WTC11 (cell line): Measurements from ENCODE around the gene VEZT. TPM values are rescaled to one million over a fixed set of nuclear protein-coding genes. Genes with fewer than 3 reads are reported as not detected.
A peak's percentile ranks its signal among the peaks of the same experiment; 100 is the strongest.

ENCODE experiments used
- ATAC-seq: fragments of 200-7000 bp; cut with Tn5 transposase; 2 replicates; pipeline ENCODE4 v1.10.0; 2021; ENCODE audit warnings: mild to moderate bottlenecking, moderate library complexity
- CTCF ChIA-PET: fragments of 300-600 bp; sonication (Branson Sonifier 250); formaldehyde crosslinking; loops from one replicate; lab custom pipeline; 2021; ENCODE audit warnings: antibody characterized with exemption; lab: Charles Lee
- POLR2A ChIA-PET: fragments of 350-600 bp; sonication (Branson Sonifier 250); formaldehyde crosslinking; loops from one replicate; lab custom pipeline; 2021; ENCODE audit warnings: antibody characterized with exemption; lab: Charles Lee
- DNase-seq: peaks from one replicate; pipeline ENCODE4 v3.0.0; 2021; ENCODE audit warnings: low spot score
- H3K27ac Mint-ChIP-seq: 2 replicates; pipeline ENCODE4 v1.8.0; 2021; ENCODE audit warnings: mixed read lengths
- H3K27me3 Mint-ChIP-seq: 2 replicates; pipeline ENCODE4 v1.8.0; 2021; ENCODE audit warnings: low read depth, mild to moderate bottlenecking, moderate library complexity, mixed read lengths
- H3K36me3 Mint-ChIP-seq: 2 replicates; pipeline ENCODE4 v1.8.0; 2021; ENCODE audit warnings: mixed read lengths
- H3K4me1 Mint-ChIP-seq: 2 replicates; pipeline ENCODE4 v1.8.0; 2022; ENCODE audit warnings: mixed read lengths
- H3K4me3 Mint-ChIP-seq: 2 replicates; pipeline ENCODE4 v1.8.0; 2021; ENCODE audit warnings: mild to moderate bottlenecking, moderate library complexity, mixed read lengths
- H3K9me3 Mint-ChIP-seq: 2 replicates; pipeline ENCODE4 v1.8.0; 2021; ENCODE audit warnings: mixed read lengths
- CBFB ChIP-seq: sonication (generic); formaldehyde crosslinking; IDR thresholded peaks from 2 replicates; pipeline ENCODE4 v1.8.1; 2022; ENCODE audit warnings: mild to moderate bottlenecking, low read depth, missing genetic modification reagents
- CREB1 ChIP-seq: sonication (generic); formaldehyde crosslinking; IDR thresholded peaks from 2 replicates; pipeline ENCODE4 v1.8.0; 2023; ENCODE audit warnings: mild to moderate bottlenecking, missing genetic modification reagents
- CREM ChIP-seq: sonication (generic); formaldehyde crosslinking; IDR thresholded peaks from 2 replicates; pipeline ENCODE4 v1.8.1; 2022; ENCODE audit warnings: mild to moderate bottlenecking, missing genetic modification reagents, moderate library complexity
- EMX1 ChIP-seq: fragments of 250-450 bp; sonication (Bioruptor Pico); IDR thresholded peaks from 2 replicates; pipeline ENCODE4 v1.8.0; 2021; ENCODE audit warnings: mild to moderate bottlenecking
- FOXP1 ChIP-seq: sonication (generic); formaldehyde crosslinking; IDR thresholded peaks from 2 replicates; pipeline ENCODE4 v1.8.0; 2022; ENCODE audit warnings: missing genetic modification reagents, mild to moderate bottlenecking, moderate library complexity, borderline replicate concordance
- GABPB1 ChIP-seq: sonication (generic); formaldehyde crosslinking; IDR thresholded peaks from 2 replicates; pipeline ENCODE4 v1.8.1; 2023; ENCODE audit warnings: mild to moderate bottlenecking, missing genetic modification reagents
- HMGXB4 ChIP-seq: sonication (generic); formaldehyde crosslinking; IDR thresholded peaks from 2 replicates; pipeline ENCODE4 v1.8.1; 2023; ENCODE audit warnings: mild to moderate bottlenecking, moderate library complexity, missing genetic modification reagents
- NFYB ChIP-seq: sonication (generic); formaldehyde crosslinking; conservative IDR thresholded peaks from 2 replicates; pipeline ENCODE4 v1.8.0; 2022; ENCODE audit warnings: low read depth, missing genetic modification reagents
- NR1H2 ChIP-seq: sonication (generic); formaldehyde crosslinking; IDR thresholded peaks from 2 replicates; pipeline ENCODE4 v1.9.0; 2021; ENCODE audit warnings: mild to moderate bottlenecking, moderate library complexity, missing genetic modification reagents
- OVOL2 ChIP-seq: fragments of 250-450 bp; sonication (Bioruptor Pico); IDR thresholded peaks from 2 replicates; pipeline ENCODE4 v1.9.0; 2021; ENCODE audit warnings: mild to moderate bottlenecking, borderline replicate concordance
- PRRX2 ChIP-seq: fragments of 250-450 bp; sonication (Bioruptor Pico); IDR thresholded peaks from 2 replicates; pipeline ENCODE4 v1.8.0; 2021; ENCODE audit warnings: mild to moderate bottlenecking
- RORB ChIP-seq: fragments of 250-450 bp; sonication (Bioruptor Pico); IDR thresholded peaks from 2 replicates; pipeline ENCODE4 v1.9.0; 2021; ENCODE audit warnings: mild to moderate bottlenecking
- SMAD3 ChIP-seq: sonication (generic); formaldehyde crosslinking; IDR thresholded peaks from 2 replicates; pipeline ENCODE4 v1.8.0; 2022; ENCODE audit warnings: missing genetic modification reagents, mild to moderate bottlenecking, borderline replicate concordance
- TEAD1 ChIP-seq: sonication (generic); formaldehyde crosslinking; IDR thresholded peaks from 2 replicates; pipeline ENCODE4 v1.8.0; 2022; ENCODE audit warnings: mild to moderate bottlenecking, missing genetic modification reagents
- ZMAT4 ChIP-seq: fragments of 250-450 bp; sonication (Bioruptor Pico); IDR thresholded peaks from 2 replicates; pipeline ENCODE4 v1.9.0; 2021; ENCODE audit warnings: mild to moderate bottlenecking
- ZNF396 ChIP-seq: fragments of 250-450 bp; sonication (Bioruptor Pico); IDR thresholded peaks from 2 replicates; pipeline ENCODE4 v1.8.0; 2021; ENCODE audit warnings: mild to moderate bottlenecking, moderate library complexity, borderline replicate concordance
- ZNF416 ChIP-seq: fragments of 250-450 bp; sonication (Bioruptor Pico); IDR thresholded peaks from 2 replicates; pipeline ENCODE4 v1.9.0; 2021; ENCODE audit warnings: mild to moderate bottlenecking, inconsistent platforms
- total RNA-seq: library from RNA; stranded (reverse); gene quantifications from 3 replicates; pipeline ENCODE4 v1.2.3, GENCODE V29; 2021
- TF ChIP-seq, protein P1 (sequence below): sonication (generic); formaldehyde crosslinking; IDR thresholded peaks from 2 replicates; pipeline ENCODE4 v1.8.0; 2023; ENCODE audit warnings: missing genetic modification reagents, mild to moderate bottlenecking, borderline replicate concordance
- TF ChIP-seq, protein P2 (sequence below): fragments of 250-450 bp; sonication (Bioruptor Pico); conservative IDR thresholded peaks from 2 replicates; pipeline ENCODE4 v1.9.0; 2021; ENCODE audit warnings: mild to moderate bottlenecking
- TF ChIP-seq, protein P3 (sequence below): sonication (generic); formaldehyde crosslinking; conservative IDR thresholded peaks from 2 replicates; pipeline ENCODE4 v1.8.1; 2022; ENCODE audit warnings: mild to moderate bottlenecking, missing genetic modification reagents
- TF ChIP-seq, protein P4 (sequence below): fragments of 250-450 bp; sonication (Bioruptor Pico); IDR thresholded peaks from 2 replicates; pipeline ENCODE4 v1.8.0; 2021; ENCODE audit warnings: mild to moderate bottlenecking
- TF ChIP-seq, protein P5 (sequence below): fragments of 250-450 bp; sonication (Bioruptor Pico); IDR thresholded peaks from 2 replicates; pipeline ENCODE4 v1.9.0; 2021; ENCODE audit warnings: mild to moderate bottlenecking

VEZT gene
- total RNA-seq, 1 experiment from 2014 or later = 54.5 TPM

GRCh38 chr12:95205685-95206084, 11.9 kb upstream of the VEZT start (continued):
- TF ChIP-seq HMGXB4 (CRISPR knock-in tag) = no peak
- no peak for TF ChIP-seq NFYB

DNA sequence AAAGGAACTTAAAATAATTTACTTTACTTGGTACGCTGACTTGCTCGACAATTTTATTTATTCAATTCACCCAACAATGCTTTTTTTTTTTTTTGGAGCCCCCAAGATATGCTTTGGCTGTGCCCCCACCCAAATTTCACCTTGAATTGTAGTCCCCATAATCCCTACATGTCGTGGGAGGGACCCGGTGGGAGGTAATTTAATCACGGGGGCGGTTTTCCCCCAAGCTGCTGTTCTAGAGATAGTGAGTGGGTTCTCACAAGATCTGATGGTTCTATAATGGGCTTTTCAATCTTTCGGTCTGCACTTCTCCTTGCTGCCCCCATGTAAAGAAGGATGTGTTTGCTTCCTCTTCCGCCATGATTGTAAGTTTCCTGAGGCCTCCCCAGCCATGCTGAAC, 10.7 kb upstream of the VEZT start:
- ChIA-PET POLR2A (interaction anchor here (4.9 kb wide), 1 partner anchor 10 kb away, joined by 24 read pairs; the partner anchor contains the start of genes FGD6 and VEZT), CTCF (interaction anchor here (0.8 kb wide), 1 partner anchor 11 kb away, joined by 4 read pairs; the partner anchor contains the start of genes FGD6 and VEZT)
- no peaks in the 10 kb centered on the region for H3K27me3 Mint-ChIP-seq
- ATAC-seq (no peak), DNase-seq (no peak)
- H3K27ac Mint-ChIP-seq = peak overlapping the region; percentile 94
- peaks cover 15% of the 10 kb centered on the region for H3K36me3 Mint-ChIP-seq
- no peaks in the 10 kb centered on the region for H3K9me3 Mint-ChIP-seq
- H3K4me1 Mint-ChIP-seq = peaks cover 81% of the 10 kb centered on the region
- TF ChIP-seq, protein P1, sequence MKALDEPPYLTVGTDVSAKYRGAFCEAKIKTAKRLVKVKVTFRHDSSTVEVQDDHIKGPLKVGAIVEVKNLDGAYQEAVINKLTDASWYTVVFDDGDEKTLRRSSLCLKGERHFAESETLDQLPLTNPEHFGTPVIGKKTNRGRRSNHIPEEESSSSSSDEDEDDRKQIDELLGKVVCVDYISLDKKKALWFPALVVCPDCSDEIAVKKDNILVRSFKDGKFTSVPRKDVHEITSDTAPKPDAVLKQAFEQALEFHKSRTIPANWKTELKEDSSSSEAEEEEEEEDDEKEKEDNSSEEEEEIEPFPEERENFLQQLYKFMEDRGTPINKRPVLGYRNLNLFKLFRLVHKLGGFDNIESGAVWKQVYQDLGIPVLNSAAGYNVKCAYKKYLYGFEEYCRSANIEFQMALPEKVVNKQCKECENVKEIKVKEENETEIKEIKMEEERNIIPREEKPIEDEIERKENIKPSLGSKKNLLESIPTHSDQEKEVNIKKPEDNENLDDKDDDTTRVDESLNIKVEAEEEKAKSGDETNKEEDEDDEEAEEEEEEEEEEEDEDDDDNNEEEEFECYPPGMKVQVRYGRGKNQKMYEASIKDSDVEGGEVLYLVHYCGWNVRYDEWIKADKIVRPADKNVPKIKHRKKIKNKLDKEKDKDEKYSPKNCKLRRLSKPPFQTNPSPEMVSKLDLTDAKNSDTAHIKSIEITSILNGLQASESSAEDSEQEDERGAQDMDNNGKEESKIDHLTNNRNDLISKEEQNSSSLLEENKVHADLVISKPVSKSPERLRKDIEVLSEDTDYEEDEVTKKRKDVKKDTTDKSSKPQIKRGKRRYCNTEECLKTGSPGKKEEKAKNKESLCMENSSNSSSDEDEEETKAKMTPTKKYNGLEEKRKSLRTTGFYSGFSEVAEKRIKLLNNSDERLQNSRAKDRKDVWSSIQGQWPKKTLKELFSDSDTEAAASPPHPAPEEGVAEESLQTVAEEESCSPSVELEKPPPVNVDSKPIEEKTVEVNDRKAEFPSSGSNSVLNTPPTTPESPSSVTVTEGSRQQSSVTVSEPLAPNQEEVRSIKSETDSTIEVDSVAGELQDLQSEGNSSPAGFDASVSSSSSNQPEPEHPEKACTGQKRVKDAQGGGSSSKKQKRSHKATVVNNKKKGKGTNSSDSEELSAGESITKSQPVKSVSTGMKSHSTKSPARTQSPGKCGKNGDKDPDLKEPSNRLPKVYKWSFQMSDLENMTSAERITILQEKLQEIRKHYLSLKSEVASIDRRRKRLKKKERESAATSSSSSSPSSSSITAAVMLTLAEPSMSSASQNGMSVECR (CRISPR knock-in tag) = no peak
- TF ChIP-seq ZMAT4 (CRISPR knock-in tag) = no peak
- TF ChIP-seq FOXP1 (CRISPR knock-in tag) = no peak
- TF ChIP-seq, protein P2, sequence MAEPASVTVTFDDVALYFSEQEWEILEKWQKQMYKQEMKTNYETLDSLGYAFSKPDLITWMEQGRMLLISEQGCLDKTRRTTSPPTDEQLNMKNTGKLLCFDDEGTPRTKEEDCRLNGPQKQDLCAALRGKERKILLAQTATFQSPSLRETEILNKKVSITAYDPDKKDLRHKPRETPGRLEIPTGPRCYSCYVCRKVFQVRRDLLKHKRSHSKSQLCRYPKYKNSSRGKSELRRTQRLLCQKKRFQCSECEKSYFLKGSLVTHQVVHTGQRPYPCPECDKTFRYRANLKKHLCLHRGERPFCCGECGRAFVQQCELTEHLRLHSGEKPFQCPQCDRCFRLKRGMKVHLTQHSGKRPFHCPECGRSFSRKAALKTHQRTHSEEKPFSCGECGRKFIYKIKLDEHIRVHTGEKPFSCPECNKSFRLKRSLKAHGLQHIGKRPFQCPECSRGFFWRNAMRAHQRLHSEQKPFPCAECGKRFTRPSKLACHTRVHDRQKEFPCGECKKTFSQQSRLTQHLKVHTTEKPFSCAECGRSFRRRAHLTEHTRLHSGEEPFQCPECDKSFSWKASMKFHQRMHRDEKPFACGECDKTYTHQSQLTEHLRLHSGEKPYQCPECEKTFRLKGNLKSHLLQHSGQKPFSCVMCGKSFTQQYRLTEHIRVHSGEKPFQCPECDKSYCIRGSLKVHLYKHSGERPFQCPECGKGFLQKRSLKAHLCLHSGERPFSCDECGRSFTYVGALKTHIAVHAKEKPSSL (CRISPR knock-in tag) = no peak
- TF ChIP-seq, protein P3, sequence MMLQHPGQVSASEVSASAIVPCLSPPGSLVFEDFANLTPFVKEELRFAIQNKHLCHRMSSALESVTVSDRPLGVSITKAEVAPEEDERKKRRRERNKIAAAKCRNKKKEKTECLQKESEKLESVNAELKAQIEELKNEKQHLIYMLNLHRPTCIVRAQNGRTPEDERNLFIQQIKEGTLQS (CRISPR knock-in tag) = no peak
- TF ChIP-seq CBFB = no peak
- no peak for TF ChIP-seq ZNF396
- TF ChIP-seq ZNF416 (CRISPR knock-in tag) = no peak
- peak overlapping the region; percentile 11; the same call in 1 of the 2 replicates for H3K4me3 Mint-ChIP-seq

DNA sequence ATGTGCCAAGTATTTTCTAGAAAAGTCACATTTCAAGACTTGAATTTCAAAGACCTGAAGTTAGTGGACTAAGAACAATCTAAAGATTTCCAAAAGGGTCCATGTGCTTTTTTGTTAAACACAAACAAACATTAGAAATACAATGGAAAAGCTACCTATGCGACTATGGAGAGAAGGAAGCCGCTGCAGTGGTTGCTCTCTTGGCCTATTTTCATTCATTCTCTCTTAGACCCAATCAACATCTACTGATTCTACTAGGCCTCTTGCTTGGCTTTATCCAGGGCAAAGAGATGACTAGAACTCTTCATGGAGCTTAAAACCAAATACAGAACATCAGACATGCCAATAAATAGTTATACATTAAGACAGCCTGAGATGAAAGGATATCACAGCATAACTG, 10.2 kb upstream of the VEZT start:
- CTCF ChIA-PET = no interaction called here
- ATAC-seq (peak; percentile 52), DNase-seq (no peak)
- H3K27me3 Mint-ChIP-seq = no peaks in the 10 kb centered on the region
- peaks cover 80% of the 10 kb centered on the region for H3K4me1 Mint-ChIP-seq
- H3K4me3 Mint-ChIP-seq = peak overlapping the region; percentile 11
- H3K27ac Mint-ChIP-seq = peak overlapping the region; percentile 94
- POLR2A ChIA-PET = interaction anchor here (4.9 kb wide), 1 partner anchor 9 kb away, joined by 24 read pairs; the partner anchor contains the start of genes FGD6 and VEZT
- peaks cover 15% of the 10 kb centered on the region for H3K36me3 Mint-ChIP-seq
- no peaks in the 10 kb centered on the region for H3K9me3 Mint-ChIP-seq
- no peak for TF ChIP-seq CREB1 (CRISPR knock-in tag)
- TF ChIP-seq, protein P4, sequence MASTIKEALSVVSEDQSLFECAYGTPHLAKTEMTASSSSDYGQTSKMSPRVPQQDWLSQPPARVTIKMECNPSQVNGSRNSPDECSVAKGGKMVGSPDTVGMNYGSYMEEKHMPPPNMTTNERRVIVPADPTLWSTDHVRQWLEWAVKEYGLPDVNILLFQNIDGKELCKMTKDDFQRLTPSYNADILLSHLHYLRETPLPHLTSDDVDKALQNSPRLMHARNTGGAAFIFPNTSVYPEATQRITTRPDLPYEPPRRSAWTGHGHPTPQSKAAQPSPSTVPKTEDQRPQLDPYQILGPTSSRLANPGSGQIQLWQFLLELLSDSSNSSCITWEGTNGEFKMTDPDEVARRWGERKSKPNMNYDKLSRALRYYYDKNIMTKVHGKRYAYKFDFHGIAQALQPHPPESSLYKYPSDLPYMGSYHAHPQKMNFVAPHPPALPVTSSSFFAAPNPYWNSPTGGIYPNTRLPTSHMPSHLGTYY = no peak
- no peak for TF ChIP-seq NR1H2 (CRISPR knock-in tag)
- TF ChIP-seq PRRX2 (CRISPR knock-in tag) = no peak
- TF ChIP-seq OVOL2 (CRISPR knock-in tag) = no peak
- TF ChIP-seq GABPB1 = no peak
- TF ChIP-seq CREM (CRISPR knock-in tag) = no peak
- TF ChIP-seq TEAD1 (CRISPR knock-in tag) = no peak
- no peak for TF ChIP-seq EMX1 (CRISPR knock-in tag)
- TF ChIP-seq, protein P5, sequence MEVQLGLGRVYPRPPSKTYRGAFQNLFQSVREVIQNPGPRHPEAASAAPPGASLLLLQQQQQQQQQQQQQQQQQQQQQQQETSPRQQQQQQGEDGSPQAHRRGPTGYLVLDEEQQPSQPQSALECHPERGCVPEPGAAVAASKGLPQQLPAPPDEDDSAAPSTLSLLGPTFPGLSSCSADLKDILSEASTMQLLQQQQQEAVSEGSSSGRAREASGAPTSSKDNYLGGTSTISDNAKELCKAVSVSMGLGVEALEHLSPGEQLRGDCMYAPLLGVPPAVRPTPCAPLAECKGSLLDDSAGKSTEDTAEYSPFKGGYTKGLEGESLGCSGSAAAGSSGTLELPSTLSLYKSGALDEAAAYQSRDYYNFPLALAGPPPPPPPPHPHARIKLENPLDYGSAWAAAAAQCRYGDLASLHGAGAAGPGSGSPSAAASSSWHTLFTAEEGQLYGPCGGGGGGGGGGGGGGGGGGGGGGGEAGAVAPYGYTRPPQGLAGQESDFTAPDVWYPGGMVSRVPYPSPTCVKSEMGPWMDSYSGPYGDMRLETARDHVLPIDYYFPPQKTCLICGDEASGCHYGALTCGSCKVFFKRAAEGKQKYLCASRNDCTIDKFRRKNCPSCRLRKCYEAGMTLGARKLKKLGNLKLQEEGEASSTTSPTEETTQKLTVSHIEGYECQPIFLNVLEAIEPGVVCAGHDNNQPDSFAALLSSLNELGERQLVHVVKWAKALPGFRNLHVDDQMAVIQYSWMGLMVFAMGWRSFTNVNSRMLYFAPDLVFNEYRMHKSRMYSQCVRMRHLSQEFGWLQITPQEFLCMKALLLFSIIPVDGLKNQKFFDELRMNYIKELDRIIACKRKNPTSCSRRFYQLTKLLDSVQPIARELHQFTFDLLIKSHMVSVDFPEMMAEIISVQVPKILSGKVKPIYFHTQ = no peak
- TF ChIP-seq RORB (CRISPR knock-in tag) = no peak
- TF ChIP-seq SMAD3 (CRISPR knock-in tag) = no peak
